GM18526 (cell line): ENCODE results near the gene RUNDC3A.

Source experiments
- POLR2A ChIP-seq: IDR thresholded peaks from 3 replicates; pipeline ENCODE4 v1.6.1; 2011; ENCODE audit not compliant: insufficient read length; ENCODE audit errors: extremely low read depth

Gene RUNDC3A

DNA sequence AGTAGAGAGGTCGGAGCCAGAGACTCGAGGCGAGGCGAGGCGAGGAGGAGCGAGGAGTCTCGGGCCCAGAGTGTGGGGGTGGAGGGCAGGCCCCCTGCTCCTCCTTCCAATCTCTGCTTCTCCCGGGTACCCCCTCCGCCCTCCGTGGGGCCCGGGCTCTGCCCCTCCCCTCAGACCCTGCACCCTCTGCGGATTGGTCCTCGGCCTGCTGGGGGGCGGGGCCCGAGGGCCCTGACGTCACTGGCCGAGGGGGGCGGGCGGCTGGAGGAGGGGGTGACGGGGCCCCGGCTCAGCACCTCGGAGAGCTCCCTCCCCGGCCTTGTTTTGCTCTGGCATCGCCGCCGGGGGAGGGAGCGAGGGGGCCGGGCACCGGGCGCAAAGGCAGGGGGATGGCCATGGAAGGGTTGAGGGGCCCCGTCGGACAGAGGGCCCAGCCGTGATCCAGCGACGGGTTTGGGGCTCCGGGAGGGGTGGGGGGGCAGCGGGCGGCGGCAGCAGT lies at the start of gene RUNDC3A:
Gene RUNDC3A (plus strand): TSS at position 282 of the 499 bp plus-strand sequence. CDS start 232 bp downstream, outside the sequence.
- no peak for TF ChIP-seq POLR2A

DNA sequence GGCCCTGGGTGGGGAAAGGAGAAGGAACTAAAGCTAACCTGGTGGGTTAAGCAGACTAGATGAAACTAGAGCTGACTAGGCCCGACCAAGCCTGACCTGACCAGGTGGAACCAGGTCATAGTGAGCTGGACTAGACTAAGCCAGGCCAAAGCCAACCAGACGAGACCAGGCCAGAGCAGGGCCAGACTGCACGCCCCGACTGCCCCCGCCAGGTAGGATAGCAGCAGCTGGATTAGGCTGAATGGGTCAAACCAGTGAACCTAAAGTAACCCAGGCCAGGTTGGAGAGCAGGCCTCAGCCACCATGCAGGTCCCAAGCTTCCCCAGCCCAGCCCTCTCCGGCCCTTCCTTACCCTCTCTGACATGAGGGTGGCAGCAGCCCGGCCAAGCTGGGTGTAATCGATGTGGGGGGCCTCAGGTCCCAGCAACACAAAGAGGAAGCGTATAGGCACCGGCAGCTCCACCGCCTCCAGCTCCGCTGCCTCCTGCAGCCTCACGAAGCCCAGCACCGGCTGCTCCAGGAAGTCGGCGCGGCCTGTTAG lies 49.5 kb upstream of the RUNDC3A start:
- no peak for TF ChIP-seq POLR2A

DNA sequence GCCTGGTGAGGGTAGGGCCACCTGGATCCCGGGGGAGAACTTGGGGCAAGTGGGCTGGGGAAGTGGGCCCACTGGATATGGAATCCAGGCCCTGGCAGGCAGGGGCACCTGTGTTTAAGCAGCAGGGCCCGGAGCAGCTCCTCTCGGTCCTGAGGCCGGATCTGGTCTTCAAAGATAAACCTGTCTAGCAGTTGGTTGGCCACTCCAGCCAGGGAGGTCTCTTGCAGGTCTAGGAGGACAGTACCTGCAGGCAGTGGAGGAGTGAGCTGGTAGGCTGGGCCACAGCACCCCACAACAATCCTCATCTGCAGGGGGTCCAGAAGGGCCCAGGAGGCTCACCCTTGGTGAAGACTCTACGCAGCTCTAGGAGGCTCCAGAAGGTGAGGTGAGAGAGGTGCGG lies 48.1 kb upstream of the RUNDC3A start:
- TF ChIP-seq POLR2A: no peak

DNA sequence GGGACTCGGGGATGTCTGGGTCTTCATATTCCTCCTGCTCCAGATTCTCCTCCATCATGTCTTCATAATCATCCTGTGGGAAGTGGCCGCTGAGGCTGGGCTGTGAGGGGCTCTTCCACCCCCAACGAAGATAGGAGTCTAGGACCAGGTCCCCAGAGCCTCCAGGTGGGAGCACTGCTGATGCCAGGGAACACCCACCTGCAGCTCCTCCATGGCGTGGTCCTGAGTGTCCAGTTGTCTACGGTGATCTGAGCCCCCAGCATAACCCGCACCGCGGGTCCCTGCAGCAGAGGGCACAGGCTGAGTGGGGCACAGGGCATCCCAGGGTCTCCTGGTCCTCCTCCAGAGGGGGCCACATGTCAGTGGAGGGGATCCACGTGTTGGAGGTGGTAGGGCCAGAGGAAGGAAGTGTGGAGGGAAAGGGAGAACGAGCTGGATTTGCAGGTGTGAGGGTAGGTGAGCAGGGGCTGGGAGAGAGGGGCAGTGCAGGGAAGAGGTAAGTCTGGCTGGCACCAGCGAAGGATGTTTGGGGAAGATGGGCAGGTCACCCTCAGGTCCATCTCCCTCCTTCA lies 45.7 kb upstream of the RUNDC3A start:
- no peak for TF ChIP-seq POLR2A

DNA sequence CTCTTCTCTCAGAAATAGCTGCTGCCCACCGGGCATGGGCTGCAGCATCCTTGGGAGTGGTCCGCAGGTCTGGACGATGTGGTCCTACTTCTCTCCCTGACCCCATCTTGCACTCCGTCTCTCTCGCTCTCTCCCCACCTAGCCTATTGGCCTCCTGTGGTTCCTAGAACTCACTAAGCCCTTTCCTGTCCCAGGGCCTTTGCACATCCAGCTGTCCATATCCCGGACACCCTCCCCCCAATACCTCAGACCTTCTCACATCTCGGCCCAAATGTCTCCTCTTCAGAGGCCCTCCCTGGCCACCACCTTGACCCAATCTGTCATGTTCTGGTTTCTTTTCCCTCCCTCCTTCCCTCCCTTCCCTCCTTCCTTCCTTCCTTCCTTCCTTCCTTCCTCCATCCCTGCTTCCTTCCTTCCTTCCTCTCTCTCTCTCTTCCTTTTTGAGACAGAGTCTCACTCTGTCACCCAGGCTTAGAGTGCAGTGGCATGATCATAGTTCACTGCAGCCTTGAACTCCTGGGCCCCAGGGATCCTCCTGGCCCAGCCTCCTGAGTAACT lies 45.0 kb upstream of the RUNDC3A start:
- TF ChIP-seq POLR2A: no peak

DNA sequence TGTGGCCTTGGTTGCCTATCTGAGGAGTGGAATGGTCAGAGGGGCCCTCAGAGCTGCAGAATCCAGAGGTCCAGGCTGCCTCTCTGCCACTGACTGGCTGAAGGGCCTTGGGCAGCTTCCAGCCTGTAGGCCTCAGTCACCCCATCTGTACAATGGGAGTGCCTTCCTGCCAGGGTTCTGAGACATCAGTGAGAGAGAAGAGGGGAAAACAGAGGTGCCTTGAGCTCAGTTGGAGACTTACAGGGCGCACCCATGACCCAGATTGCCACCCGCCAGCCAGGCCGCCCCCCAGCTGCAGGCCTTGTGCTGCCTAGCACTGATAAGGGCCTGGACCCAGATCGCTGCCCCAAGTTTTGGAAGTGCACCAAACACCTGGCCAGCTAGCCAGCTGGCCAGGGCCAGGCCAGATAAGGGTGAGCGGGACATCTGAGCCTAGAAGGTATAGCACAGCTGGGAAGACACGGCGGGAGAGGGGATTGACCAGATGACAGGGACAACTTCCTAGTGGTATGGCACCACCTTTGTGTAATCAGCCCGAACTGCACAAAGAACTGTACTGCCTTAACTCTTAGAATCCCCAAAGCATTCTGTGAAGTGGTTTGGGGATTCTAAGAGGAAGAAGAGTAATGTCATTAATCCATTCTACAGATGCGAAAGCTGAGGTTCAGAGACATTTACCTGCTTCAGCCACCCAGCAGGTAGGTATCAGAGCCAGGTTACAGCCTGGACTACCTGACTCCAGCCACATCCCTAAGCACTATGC lies 41.8 kb upstream of the RUNDC3A start:
- TF ChIP-seq POLR2A: no peak

DNA sequence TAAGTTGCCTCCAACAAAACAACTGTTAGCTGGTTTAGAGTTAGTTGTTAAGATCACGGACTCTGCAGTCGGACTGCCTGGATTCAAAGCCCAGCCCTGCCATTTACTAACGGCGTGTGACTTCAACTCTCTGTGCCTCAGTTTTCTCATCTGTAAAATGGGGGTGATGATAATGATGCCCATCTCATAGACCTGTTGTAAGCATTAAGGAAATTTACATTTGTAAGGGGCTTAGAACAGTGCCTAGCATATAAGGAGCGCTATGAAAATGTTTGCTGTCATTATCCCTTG lies 41.3 kb upstream of the RUNDC3A start:
- no peak for TF ChIP-seq POLR2A

DNA sequence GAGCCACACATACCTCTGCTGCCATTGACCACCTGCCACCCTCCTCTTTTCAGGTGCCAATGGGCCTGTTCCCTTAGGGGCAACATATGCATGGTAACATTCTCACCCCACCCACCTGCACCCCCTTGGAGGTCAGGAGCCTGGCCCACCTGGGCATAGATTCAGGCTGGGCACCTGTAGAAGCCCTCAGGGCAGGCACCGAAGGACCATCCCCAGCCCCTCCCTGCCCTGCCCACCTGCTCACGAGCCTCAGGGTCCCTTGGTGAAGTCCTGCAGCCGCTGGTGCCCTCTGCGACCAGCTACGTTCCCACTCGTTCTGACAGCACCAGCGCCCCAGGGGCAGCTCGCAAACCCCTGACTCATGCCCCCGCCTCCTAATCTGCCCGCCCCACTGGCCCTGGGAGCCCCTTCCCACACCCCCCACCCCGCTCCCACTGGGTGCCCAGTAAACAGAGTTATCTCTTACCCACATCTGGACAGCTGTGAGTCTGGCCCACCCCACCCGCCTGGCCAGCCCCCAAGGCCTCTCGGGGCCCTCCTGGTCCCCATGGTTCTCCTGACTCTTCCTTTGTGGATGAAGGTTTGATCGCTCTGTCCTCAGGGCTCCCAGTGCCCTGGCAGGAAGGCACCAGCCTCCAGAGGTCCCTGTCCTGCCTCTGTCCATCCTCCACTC lies 40.4 kb upstream of the RUNDC3A start, which contains the start of gene SLC4A1:
Gene SLC4A1 (minus strand): TSS at position 318 of the 673 bp plus-strand sequence. CDS start 5,269 bp downstream, outside the sequence.
- TF ChIP-seq POLR2A: no peak

DNA sequence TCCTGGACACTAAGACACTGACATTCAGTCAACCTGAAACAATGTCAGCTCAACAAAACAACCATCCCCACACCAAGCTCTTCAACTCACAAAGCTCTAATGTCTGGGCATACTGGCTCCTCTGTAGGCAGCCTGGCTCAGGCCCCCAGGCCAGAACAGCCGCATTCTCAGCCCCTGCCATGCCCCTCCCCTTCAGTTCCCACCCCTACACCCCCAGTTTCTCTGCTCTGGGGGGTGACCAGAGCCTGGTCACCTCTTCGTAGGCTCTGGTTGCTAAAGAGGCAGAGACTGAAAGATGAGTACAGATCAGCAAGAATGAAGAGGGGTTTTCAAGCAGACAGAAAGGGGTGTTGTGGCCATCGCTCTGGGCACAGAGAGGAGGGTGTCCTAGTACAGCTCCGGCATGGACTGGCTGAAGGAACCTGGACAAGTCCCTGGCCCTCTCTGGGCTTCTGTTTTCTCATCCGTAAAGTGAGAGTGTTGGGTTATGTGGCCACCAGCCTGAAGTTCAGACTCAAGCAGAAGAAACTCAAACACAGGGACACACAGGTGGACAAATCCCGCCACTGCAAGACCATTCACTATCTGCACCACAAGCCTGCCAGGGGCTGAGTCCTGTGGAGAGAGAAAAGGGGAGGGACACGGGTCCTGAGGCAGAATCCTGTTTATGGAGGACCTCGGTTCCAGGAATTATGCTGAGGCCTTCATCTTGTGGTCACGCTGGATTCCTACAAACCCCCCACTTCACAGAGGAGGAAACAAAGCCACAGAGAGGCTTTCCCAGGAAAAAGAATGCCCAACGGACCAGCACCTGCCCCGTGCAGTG lies 39.5 kb upstream of the RUNDC3A start:
- TF ChIP-seq POLR2A: no peak

DNA sequence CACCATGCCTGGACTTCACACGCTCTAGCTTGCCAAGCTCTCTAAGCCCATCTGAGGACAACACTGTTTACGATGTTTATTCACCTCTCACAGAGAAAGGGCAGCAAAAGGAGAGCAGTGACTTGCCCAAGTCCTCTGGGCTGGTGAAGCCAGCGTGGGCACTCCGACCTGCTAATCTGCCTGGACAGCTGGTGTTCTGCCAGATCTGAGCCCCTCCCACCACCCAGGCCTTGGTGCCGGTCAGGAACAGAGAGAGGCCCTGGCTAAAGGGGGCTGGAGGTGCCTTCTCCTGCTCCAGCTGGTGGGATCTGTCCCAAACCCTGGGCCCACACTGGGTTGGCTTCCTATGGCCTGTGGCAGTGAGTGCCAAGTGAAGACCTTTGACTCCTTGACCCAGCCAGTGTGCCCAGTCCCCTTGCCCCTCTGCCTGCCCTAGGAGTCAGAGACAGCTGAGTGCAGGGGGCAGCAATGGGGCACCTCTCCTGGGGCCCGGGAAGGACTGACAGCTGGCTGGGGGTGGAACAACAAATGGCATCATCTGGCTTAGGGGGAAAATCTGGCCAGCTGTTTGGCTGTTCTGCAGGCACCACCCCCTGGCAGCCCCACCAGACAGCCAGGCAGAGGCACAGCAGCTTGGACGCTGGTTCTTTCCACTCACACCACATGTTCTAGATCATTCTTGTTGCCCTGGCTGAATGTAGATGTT lies 38.7 kb upstream of the RUNDC3A start:
- no peak for TF ChIP-seq POLR2A

DNA sequence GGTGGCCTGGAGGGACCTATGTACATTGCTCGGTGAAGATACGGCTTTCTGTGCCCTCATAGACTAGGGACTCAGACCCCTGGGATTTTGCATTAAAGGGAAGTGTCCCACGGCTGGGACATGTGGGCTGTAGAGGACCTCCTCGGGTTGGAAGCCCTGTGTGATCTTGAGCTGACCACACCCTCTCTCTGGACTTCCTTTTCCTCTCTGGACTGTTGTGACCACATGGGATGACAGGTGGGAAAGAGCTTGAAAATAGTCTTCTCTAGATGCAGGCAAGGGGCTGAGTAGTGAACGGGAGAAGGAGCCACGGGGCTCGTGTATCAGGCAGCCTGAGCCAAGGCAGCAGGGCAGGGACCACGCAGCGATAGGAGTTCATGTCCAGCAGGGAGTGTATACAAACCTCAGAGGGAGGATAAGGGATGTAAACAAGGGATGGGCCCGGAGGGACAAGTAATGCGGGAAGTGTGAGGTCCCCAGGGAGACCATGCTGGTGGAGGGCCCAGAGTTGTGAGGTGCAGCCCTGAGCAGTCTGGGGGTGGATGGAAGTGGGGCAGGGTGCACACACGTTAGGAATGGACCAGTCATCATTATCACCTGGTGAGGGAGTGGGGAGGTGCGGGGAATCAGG lies 36.0 kb upstream of the RUNDC3A start:
- TF ChIP-seq POLR2A: no peak

DNA sequence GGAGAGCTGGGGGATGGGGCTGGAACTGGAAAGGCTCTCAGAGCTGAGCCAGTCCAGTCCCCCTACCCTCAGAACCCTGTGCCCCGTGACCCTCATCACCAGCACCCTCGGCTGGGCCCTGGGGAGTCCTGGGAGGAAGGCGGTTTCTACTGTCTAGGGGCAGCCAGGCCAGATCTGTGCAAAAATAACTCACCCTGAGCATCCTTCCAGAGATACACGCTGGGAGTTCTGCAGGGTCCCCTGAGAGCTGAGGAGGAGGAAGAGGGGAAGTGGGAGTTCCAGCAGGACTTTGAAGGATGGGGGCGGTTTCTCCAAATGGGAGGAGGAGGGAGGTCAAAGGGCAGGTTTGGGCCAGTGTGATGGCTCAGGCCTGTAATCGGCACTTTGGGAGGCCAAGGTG lies 35.4 kb upstream of the RUNDC3A start:
- no peak for TF ChIP-seq POLR2A

DNA sequence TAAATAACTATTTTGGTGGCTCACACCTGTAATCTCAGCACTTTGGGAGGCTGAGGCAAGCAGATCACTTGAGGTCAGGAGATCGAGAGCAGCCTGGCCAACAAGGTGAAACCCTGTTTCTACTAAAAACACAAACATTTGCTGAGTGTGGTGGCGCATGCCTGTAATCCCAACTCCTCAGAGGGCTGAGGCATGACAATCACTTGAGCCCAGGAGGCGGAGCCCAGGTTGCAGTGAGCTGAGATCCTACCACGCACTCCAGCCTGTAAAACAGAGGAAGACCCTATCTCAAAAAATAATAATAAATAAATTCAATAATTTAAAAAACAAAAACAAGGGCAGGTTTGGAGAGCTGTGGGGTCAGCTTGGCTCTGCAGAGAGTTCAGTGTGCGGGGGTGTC lies 34.8 kb upstream of the RUNDC3A start:
- no peak for TF ChIP-seq POLR2A

DNA sequence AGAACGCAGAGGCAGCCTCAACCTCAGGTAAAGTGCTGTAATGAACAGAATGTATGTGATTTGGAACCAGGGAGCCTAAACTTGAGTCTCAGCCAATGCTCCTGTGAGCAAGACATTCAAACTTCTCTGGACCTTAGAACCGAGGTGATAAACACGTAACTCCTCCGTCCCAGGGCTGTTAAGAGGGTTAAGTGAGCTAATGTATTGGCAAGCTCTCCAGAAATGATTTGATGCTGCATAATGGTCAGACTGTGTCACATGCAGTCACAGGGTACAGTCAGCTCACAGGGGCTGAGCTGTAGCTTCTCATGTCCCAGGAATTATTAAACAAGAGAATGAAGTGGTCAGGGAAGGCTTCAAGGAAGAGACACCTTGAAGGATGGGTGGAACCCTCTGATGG lies 30.4 kb upstream of the RUNDC3A start:
- TF ChIP-seq POLR2A: no peak
